ENCODE measurements around the gene CSTF3. TPM values are rescaled to one million over a fixed set of nuclear protein-coding genes. Genes with fewer than 3 reads are reported as not detected.

CSTF3 gene
- total RNA-seq, 1 experiment from 2014 or later: 68.3 TPM

- no peaks in the 10 kb centered on the region for H3K9me3 Mint-ChIP-seq
- H3K4me3 Mint-ChIP-seq: peak within 1 kb of the TSS; percentile 84
- DNase-seq (ENCODE audit: low spot score) (peak; percentile 94), ATAC-seq (peak; percentile 89)
- peaks cover 10% of the 10 kb centered on the region for H3K4me1 Mint-ChIP-seq
- peaks cover 6% of the 10 kb centered on the region for H3K36me3 Mint-ChIP-seq
- ChIA-PET POLR2A (interaction anchor here (0.8 to 2.1 kb wide), 8 partner anchors 14 to 611 kb away, joined by 3 to 12 read pairs (median 5); partner anchors contain the start of genes CSTF3, DEPDC7 and QSER1), CTCF (interaction anchor here (0.7 to 2.6 kb wide), 5 partner anchors 21 to 169 kb away, joined by 3 to 18 read pairs (median 8); partner anchors contain the start of genes DEPDC7 and QSER1)
- peak within 1 kb of the TSS; percentile 96 for H3K27ac Mint-ChIP-seq
- H3K27me3 Mint-ChIP-seq (ENCODE audit: low read depth): no peaks in the 10 kb centered on the region
- peak; percentile 37; the same call in 1 of the 2 replicates for TF ChIP-seq ZNF219 (CRISPR knock-in tag; IDR thresholded peaks at IDR 0.05; ENCODE audit: borderline replicate concordance)
- TF ChIP-seq TP53 (CRISPR knock-in tag; IDR thresholded peaks at IDR 0.05): 0 out of 2 replicates have a peak, but pooled peaks have one; percentile 19
- 0 out of 2 replicates have a peak, but pooled peaks have one; percentile 14 for TF ChIP-seq JUN (CRISPR knock-in tag; IDR thresholded peaks at IDR 0.05)
- no peak for TF ChIP-seq PREB (CRISPR knock-in tag; IDR thresholded peaks at IDR 0.05; ENCODE audit: borderline replicate concordance)
- TF ChIP-seq RORB (CRISPR knock-in tag; IDR thresholded peaks at IDR 0.05): no peak
- no peak for TF ChIP-seq TEAD1 (CRISPR knock-in tag; IDR thresholded peaks at IDR 0.05)
- no peak for TF ChIP-seq AR (CRISPR knock-in tag; IDR thresholded peaks at IDR 0.05)
- TF ChIP-seq MXD4 (CRISPR knock-in tag; IDR thresholded peaks at IDR 0.05; ENCODE audit: borderline replicate concordance): no peak
- no peak for TF ChIP-seq SOX15 (CRISPR knock-in tag; IDR thresholded peaks at IDR 0.05)
- no peak for TF ChIP-seq FOXJ3 (CRISPR knock-in tag; IDR thresholded peaks at IDR 0.05; ENCODE audit: borderline replicate concordance)
- TF ChIP-seq ZNF317 (CRISPR knock-in tag; IDR thresholded peaks at IDR 0.05; ENCODE audit: borderline replicate concordance, low read depth): peak; percentile 54; the same call in 1 of the 2 replicates
- TF ChIP-seq, protein P1, sequence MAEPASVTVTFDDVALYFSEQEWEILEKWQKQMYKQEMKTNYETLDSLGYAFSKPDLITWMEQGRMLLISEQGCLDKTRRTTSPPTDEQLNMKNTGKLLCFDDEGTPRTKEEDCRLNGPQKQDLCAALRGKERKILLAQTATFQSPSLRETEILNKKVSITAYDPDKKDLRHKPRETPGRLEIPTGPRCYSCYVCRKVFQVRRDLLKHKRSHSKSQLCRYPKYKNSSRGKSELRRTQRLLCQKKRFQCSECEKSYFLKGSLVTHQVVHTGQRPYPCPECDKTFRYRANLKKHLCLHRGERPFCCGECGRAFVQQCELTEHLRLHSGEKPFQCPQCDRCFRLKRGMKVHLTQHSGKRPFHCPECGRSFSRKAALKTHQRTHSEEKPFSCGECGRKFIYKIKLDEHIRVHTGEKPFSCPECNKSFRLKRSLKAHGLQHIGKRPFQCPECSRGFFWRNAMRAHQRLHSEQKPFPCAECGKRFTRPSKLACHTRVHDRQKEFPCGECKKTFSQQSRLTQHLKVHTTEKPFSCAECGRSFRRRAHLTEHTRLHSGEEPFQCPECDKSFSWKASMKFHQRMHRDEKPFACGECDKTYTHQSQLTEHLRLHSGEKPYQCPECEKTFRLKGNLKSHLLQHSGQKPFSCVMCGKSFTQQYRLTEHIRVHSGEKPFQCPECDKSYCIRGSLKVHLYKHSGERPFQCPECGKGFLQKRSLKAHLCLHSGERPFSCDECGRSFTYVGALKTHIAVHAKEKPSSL (CRISPR knock-in tag; conservative IDR thresholded peaks at IDR 0.05): no peak
- peak; percentile 82; the same call in 1 of the 2 replicates for TF ChIP-seq CREM (CRISPR knock-in tag; IDR thresholded peaks at IDR 0.05)
- TF ChIP-seq ZNF121 (CRISPR knock-in tag; IDR thresholded peaks at IDR 0.05): no peak
- no peak; the same call in 1 of the 2 replicates for TF ChIP-seq CREB1 (CRISPR knock-in tag; IDR thresholded peaks at IDR 0.05)
- TF ChIP-seq PRDM15 (CRISPR knock-in tag; IDR thresholded peaks at IDR 0.05): peak; percentile 97
- TF ChIP-seq ZNF232 (CRISPR knock-in tag; IDR thresholded peaks at IDR 0.05): peak; percentile 83; the same call in 1 of the 2 replicates
- no peak for TF ChIP-seq ATF3 (CRISPR knock-in tag; conservative IDR thresholded peaks at IDR 0.05)
- no peak for TF ChIP-seq ZNF416 (CRISPR knock-in tag; IDR thresholded peaks at IDR 0.05)
- TF ChIP-seq, protein P2, sequence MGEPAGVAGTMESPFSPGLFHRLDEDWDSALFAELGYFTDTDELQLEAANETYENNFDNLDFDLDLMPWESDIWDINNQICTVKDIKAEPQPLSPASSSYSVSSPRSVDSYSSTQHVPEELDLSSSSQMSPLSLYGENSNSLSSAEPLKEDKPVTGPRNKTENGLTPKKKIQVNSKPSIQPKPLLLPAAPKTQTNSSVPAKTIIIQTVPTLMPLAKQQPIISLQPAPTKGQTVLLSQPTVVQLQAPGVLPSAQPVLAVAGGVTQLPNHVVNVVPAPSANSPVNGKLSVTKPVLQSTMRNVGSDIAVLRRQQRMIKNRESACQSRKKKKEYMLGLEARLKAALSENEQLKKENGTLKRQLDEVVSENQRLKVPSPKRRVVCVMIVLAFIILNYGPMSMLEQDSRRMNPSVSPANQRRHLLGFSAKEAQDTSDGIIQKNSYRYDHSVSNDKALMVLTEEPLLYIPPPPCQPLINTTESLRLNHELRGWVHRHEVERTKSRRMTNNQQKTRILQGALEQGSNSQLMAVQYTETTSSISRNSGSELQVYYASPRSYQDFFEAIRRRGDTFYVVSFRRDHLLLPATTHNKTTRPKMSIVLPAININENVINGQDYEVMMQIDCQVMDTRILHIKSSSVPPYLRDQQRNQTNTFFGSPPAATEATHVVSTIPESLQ (CRISPR knock-in tag; IDR thresholded peaks at IDR 0.05): no peak
- TF ChIP-seq, protein P3, sequence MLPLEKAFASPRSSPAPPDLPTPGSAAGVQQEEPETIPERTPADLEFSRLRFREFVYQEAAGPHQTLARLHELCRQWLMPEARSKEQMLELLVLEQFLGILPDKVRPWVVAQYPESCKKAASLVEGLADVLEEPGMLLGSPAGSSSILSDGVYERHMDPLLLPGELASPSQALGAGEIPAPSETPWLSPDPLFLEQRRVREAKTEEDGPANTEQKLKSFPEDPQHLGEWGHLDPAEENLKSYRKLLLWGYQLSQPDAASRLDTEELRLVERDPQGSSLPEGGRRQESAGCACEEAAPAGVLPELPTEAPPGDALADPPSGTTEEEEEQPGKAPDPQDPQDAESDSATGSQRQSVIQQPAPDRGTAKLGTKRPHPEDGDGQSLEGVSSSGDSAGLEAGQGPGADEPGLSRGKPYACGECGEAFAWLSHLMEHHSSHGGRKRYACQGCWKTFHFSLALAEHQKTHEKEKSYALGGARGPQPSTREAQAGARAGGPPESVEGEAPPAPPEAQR (CRISPR knock-in tag; IDR thresholded peaks at IDR 0.05): no peak
- TF ChIP-seq ETV6 (CRISPR knock-in tag; IDR thresholded peaks at IDR 0.05): no peak
These were observed 121.8 kb downstream of the CSTF3 start, which contains the start of gene TCP11L1 for GRCh38 chr11:33039274-33040032. Gene TCP11L1 (plus strand): TSS chr11:33039572. CDS start chr11:33043774, 4,202 bp downstream.

Data from WTC11 (cell line).